ENCODE measurements around the gene TGFB3.
"Not testable (repeated sequence)": the region's sequence is repeated elsewhere in the genome, so short reads cannot be mapped to it uniquely, and the experiment has no call there.

Gene TGFB3

DNA sequence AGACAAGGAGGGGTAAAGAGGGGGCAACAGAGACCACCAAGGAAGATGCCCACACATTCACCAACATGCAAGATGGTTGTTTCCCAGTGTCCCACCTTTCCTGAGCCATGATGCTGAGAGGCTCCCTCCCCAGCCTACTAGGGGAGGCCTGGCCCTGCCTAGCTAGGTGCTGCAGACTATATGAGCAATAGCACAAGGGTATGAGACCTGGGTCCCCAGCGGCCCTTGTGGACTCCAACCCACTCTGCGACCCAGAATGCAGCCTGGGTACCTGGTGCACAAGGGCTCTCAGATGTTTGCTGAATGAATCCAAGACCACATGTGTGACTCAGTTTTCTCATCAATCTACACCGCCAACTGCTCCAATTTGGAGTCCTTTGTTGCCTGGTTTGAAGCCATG, 13.9 kb downstream of the TGFB3 start:
- FAIRE-seq (peak; percentile 85), DNase-seq (ENCODE audit: insufficient read length, low spot score) (no peak)

- DNase-seq (ENCODE audit: insufficient read length, low spot score) (no peak), FAIRE-seq (no peak)
Measured at GRCh38 chr14:75961662-75962061, 20.1 kb downstream of the TGFB3 start.

GRCh38 chr14:75960231-75960630, 21.6 kb downstream of the TGFB3 start:
- no peak for DNase-seq (ENCODE audit: insufficient read length, low spot score)
- no peak for FAIRE-seq

DNA sequence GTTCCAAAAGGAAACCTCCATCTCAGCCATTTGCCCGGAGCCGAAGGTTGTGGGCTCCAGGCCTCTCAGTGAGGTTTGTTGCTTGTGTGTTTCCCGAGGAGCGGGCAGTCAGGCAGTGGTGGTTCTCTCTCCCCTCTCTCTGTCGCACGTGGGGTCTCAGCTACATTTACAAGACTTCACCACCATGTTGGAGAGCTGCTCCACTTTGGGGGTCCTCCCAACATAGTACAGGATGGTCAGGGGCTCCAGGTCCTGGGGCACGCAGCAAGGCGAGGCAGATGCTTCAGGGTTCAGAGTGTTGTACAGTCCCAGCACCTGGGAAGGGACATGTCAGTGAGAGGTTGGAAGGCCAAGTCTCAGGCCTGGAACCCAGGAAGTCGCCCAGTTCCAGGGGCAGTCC, 22.8 kb downstream of the TGFB3 start:
- no peak for DNase-seq (ENCODE audit: insufficient read length, low spot score)
- FAIRE-seq = no peak

GRCh38 chr14:75952489-75952888, 29.3 kb downstream of the TGFB3 start:
- FAIRE-seq = peak; percentile 75

DNA sequence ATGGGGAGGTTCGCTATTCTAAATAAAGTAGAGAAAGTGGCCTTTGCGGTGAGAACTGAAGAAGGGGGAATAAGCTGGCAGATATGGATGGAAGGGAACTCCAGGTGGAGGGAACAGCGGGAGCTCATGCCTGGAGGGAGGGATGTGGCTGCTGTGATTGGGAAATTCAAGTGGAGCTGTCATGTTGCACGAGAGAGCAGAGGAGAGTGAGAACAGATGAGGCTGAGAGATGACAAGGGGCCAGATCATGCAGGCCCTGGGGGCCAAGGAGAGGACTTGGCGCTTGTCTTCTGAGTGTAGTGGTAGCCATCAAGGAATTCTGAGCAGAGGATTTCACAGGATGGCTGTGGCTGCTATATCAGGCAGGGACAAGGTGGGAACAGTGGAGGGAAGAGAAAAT, 35.0 kb downstream of the TGFB3 start:
- FAIRE-seq (no peak), DNase-seq (ENCODE audit: insufficient read length, low spot score) (no peak)

More at GRCh38 chr14:75952489-75952888, 29.3 kb downstream of the TGFB3 start:
- no peak for DNase-seq (ENCODE audit: insufficient read length, low spot score)

GRCh38 chr14:75944607-75945241, 37.1 kb downstream of the TGFB3 start:
- DNase-seq (ENCODE audit: insufficient read length, low spot score) (no peak), FAIRE-seq (peak; percentile 46)

- no peak for DNase-seq (ENCODE audit: insufficient read length, low spot score)
- FAIRE-seq = no peak
Measured at GRCh38 chr14:75941030-75941429, 40.8 kb downstream of the TGFB3 start.

DNA sequence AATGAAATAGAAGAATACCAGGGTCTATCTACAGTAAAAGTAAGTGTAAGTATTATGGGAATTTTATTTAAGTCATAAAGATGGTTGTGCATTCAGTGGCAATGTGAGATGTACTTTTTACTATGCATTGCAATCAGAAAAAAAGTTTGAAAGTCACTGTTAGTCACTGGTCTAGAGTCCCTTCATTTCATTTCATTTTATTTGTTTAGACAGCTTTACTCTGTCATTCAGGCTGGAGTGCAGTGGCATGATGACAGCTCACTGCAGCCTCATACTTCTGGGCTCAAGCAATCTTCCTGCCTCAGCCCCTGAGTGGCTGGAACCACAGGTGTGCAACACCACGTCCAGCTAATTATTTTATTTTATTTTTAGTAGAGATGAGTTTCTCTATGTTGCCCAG, 42.6 kb downstream of the TGFB3 start:
- no peak for FAIRE-seq
- no peak for DNase-seq (ENCODE audit: insufficient read length, low spot score)

- DNase-seq (ENCODE audit: insufficient read length, low spot score) (no peak), FAIRE-seq (peak; percentile 83)
Measured at GRCh38 chr14:75934998-75935628, 46.7 kb downstream of the TGFB3 start.

- FAIRE-seq (peak; percentile 23), DNase-seq (ENCODE audit: insufficient read length, low spot score) (no peak)
Measured at GRCh38 chr14:75933712-75934296, 48.0 kb downstream of the TGFB3 start.

DNA sequence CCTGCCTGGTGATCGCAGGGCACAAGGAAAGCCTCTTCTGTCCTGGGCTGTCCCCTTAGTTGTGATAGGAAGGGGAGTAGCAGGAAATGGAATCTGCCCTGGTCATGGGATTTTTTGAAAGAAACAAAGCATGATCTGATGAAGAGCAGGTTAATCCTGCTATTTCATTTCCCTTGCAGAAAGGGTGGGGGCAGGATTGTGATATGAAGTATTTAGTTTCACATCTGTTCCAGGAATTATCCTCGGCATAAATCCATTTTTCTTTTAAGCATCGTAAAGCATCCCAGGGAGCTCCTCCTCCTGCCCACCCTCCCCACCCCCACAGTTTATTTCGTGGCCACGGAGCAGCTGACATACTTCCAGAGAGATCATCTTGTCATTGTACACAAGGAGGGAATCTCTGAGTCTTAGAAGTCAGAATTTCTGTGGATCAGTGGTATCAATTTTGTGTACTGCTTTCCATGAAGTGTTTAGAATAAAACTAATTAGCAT, 53.1 kb downstream of the TGFB3 start:
- FAIRE-seq (peak; percentile 89), DNase-seq (ENCODE audit: insufficient read length, low spot score) (no peak)

- FAIRE-seq = peak; percentile 76
Measured at GRCh38 chr14:75927564-75928087, 54.2 kb downstream of the TGFB3 start.

GRCh38 chr14:75926431-75927115, 55.2 kb downstream of the TGFB3 start:
- DNase-seq (ENCODE audit: insufficient read length, low spot score) (no peak), FAIRE-seq (peak; percentile 85)

More at GRCh38 chr14:75927564-75928087, 54.2 kb downstream of the TGFB3 start:
- DNase-seq (ENCODE audit: insufficient read length, low spot score) = no peak

DNA sequence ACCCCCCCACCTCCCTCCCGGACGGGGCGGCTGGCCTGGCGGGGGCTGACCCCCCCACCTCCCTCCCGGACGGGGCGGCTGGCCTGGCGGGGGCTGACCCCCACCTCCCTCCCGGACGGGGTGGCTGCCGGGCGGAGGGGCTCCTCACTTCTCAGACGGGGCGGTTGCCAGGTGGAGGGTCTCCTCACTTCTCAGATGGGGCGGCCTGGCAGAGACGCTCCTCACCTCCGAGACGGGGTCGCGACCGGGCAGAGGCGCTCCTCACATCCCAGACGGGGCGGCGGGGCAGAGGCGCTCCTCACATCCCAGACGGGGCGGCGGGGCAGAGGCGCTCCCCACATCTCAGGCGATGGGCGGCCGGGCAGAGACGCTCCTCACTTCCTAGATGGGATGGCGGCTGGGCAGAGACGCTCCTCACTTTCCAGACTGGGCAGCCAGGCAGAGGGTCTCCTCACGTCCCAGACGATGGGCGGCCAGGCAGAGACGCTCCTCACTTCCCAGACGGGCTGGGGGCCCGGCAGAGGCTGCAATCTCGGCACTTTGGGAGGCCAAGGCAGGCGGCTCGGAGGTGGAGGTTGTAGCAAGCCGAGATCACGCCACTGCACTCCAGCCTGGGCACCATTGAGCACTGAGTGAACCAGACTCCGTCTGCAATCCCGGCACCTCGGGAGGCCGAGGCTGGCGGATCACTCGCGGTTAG, 56.5 kb downstream of the TGFB3 start:
- not testable (repeated sequence) for DNase-seq (ENCODE audit: insufficient read length, low spot score); FAIRE-seq

DNA sequence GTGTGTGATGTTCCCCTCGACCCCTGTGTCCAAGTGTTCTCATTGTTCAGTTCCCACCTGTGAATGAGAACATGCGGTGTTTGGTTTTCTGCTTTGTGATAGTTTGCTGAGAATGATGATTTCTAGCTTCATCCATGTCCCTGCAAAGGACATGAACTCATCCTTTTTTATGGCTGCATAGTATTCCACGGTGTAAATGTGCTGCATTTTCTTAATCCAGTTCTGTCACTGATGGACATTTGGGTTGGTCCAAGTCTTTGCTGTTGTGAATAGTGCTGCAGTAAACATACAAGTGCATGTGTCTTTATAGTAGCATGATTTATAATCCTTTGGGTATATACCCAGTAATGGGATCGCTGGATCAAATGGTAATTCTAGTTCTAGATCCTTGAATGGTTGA, 61.4 kb downstream of the TGFB3 start:
- DNase-seq (ENCODE audit: insufficient read length, low spot score); FAIRE-seq: not testable (repeated sequence)

- FAIRE-seq (no peak), DNase-seq (ENCODE audit: insufficient read length, low spot score) (no peak)
Measured at GRCh38 chr14:75917946-75918335, 63.9 kb downstream of the TGFB3 start.

GRCh38 chr14:75917322-75917945, 64.4 kb downstream of the TGFB3 start:
- peak; percentile 51 for FAIRE-seq

DNA sequence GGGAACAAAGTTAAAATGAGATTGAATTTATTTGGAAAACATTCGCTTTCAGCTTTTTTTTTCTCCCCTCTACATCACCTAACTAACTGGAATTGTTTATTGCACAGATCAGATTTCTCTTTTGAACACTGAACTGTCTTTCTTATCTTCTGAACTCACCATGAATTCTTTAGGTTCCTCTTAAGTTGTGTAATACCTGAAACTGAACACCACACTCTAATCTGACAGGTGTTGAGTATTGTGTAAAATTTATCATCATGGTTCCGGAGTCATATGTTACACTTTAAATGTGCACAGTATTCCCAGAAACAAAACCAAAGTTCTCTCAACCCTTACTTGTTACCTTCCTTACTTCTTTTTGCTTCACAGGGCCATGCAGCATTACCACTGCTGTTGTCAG, 66.8 kb downstream of the TGFB3 start:
- DNase-seq (ENCODE audit: insufficient read length, low spot score) (no peak), FAIRE-seq (no peak)

More at GRCh38 chr14:75917322-75917945, 64.4 kb downstream of the TGFB3 start:
- DNase-seq (ENCODE audit: insufficient read length, low spot score) = no peak

GRCh38 chr14:75913183-75913582, 68.6 kb downstream of the TGFB3 start:
- FAIRE-seq (peak; percentile 13), DNase-seq (ENCODE audit: insufficient read length, low spot score) (no peak)
